Lung (tissue), 12 donors: ENCODE data around the gene MS4A5. TPM values are rescaled to one million over a fixed set of nuclear protein-coding genes. Genes with fewer than 3 reads are reported as not detected.

ENCODE experiments used
- ATAC-seq: fragments of 200-7000 bp; cut with Tn5 transposase; one replicate; pipeline ENCODE4 v1.9.1; 2020; ENCODE audit warnings: moderate number of reproducible peaks; ENCODE audit not compliant: insufficient read depth, low FRiP score
- DNase-seq, 3 donors: peaks; one replicate each; pipeline ENCODE4 v3.0.0-alpha.2; 2013 to 2017
- H3K27ac ChIP-seq, 2 donors: one replicate each; pipeline ENCODE4 v1.5.1; 2013; ENCODE audit warnings: mild to moderate bottlenecking in 2 of 2, moderate library complexity in 2 of 2, control low read depth in 1 of 2, inconsistent platforms in 1 of 2, low read depth in 1 of 2, low read length in 1 of 2
- H3K27me3 ChIP-seq, 3 donors: one replicate each; pipeline ENCODE4 v1.5.1; 2013; ENCODE audit warnings: low read length in 2 of 3; ENCODE audit not compliant: control insufficient read depth in 3 of 3, insufficient read depth in 3 of 3
- H3K36me3 ChIP-seq, 4 donors: one replicate each; pipeline ENCODE4 v1.5.1; 2013; ENCODE audit warnings: low read length in 4 of 4, mild to moderate bottlenecking in 1 of 4, moderate library complexity in 1 of 4; ENCODE audit not compliant: control insufficient read depth in 4 of 4, insufficient read depth in 4 of 4
- H3K4me1 ChIP-seq, 5 donors: one replicate each; pipeline ENCODE4 v1.5.1; 2013; ENCODE audit warnings: low read length in 5 of 5, mild to moderate bottlenecking in 2 of 5, moderate library complexity in 1 of 5; ENCODE audit not compliant: control insufficient read depth in 5 of 5, insufficient read depth in 5 of 5
- H3K4me3 ChIP-seq: one replicate; pipeline ENCODE4 v1.5.1; 2013; ENCODE audit warnings: mild to moderate bottlenecking, control low read depth, moderate library complexity
- H3K9ac ChIP-seq, 2 donors: one replicate each; pipeline ENCODE4 v1.5.1; 2013; ENCODE audit warnings: low read length in 2 of 2, control low read depth in 1 of 2; ENCODE audit not compliant: insufficient read depth in 1 of 2
- H3K9me3 ChIP-seq, 4 donors: one replicate each; pipeline ENCODE4 v1.5.1; 2013; ENCODE audit warnings: low read length in 3 of 4, mild to moderate bottlenecking in 1 of 4, moderate library complexity in 1 of 4; ENCODE audit not compliant: control insufficient read depth in 4 of 4, insufficient read depth in 3 of 4
- CTCF ChIP-seq: IDR thresholded peaks from 2 replicates; pipeline ENCODE4 v1.5.1; 2012; ENCODE audit warnings: mild to moderate bottlenecking; ENCODE audit errors: control extremely low read depth, extremely low read depth
- WGBS, 2 donors: extraction: QIAGEN DNeasy Blood & Tissue Kit; methylation state at CpG; one replicate each; pipeline ENCODE4 v1.1.7; 2013; 5-methylcytosine and 5-hydroxymethylcytosine counted together
- polyA plus RNA-seq, 2 donors: library from polyadenylated mRNA; stranded (reverse); fragments of 200-250 nt; gene quantifications; one replicate each; pipeline ENCODE4 v1.2.1, GENCODE V29; 2013
- total RNA-seq, 2 donors: library from RNA; depleted of rRNA in 1 of 2; stranded (reverse); fragments of >200 nt in 1 of 2; gene quantifications; one replicate each; pipeline ENCODE4 v1.2.1, GENCODE V29; 2014 to 2021
- donor health status: control.
- donor health status: control.
- donor health status: Bipolar disorder and iron deficiency.
- donor health status: healthy.
- donor health status: DM: yes; HTN: yes; CAD: no.

Gene MS4A5
- total and polyA plus RNA-seq, 4 donors, result not detected

DNA sequence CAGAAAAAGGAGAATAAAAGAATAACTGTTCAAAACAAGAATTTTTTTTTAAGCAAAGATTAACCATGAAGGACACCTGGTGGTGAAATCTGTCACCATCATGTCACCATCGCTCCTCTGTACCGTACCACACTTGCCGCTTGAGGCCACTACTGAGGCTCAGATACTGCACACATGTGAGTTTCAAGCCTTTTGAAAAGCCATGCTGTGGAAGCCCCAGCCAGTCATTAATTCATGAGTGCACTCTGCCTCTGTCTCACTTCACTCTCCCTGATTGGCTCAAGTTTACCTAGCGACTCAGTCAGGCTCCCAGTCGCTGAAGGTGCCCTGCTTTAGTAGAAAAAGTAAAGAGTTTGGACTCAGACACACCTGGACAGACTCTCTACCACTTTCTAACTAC is 56.6 kb downstream of the MS4A5 start:
- Histone ChIP-seq H3K27ac (no peak overlapping the region), H3K9me3 (no peaks in the 10 kb centered on the region), H3K4me3 (no peak overlapping the region), H3K27me3 (no peaks in the 10 kb centered on the region), H3K36me3 (no peaks in the 10 kb centered on the region), H3K9ac (no peak overlapping the region), H3K4me1 (no peaks in the 10 kb centered on the region)
- WGBS, 2 donors, result 69 to 82% methylated on average over 5 of the region's 5 CpGs
- ATAC-seq, result no peak
- DNase-seq, result peak in 1 of 3 donors; percentile 13
- peak; percentile 2 for TF ChIP-seq CTCF

DNA sequence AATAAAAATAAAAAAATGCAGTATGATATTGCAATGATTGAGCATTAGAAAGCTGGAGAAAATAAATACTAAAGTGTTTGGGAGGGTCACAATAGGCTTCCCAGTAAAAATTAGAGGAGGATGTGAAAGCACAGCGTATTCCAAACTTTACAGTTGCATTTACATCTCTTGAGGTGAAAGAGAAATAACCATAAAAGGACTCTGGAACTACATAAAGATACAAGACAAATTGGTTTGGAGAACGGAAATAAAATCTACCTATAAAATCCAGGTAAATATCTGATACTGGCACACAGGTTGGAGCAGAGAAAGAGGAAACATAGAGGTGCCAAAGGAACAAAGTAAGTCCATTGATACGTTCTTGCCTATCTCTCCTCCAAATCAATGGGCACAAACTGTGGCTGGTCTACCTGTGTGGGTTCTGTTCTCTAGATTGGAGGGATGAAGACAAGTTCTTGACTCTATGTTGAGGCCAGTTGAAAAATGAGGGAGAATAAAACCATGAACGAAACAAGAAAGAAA is 63.2 kb downstream of the MS4A5 start, which contains the start of gene MS4A12:
MS4A12 (plus strand) TSS at position 291 of the 522 bp plus-strand sequence. CDS start 4,541 bp downstream, outside the sequence.
- Histone ChIP-seq H3K27ac (no peak within 1 kb of the TSS), H3K9ac (no peak within 1 kb of the TSS), H3K4me1 (no peaks in the 10 kb centered on the region), H3K9me3 (no peaks in the 10 kb centered on the region), H3K4me3 (no peak within 1 kb of the TSS), H3K36me3 (no peaks in the 10 kb centered on the region), H3K27me3 (no peaks in the 10 kb centered on the region)
- DNase-seq (no peak), ATAC-seq (no peak)
- 78 to 91% methylated on average over 4 of the region's 4 CpGs for WGBS, 2 donors
- TF ChIP-seq CTCF, result no peak

- no peak for TF ChIP-seq CTCF
- H3K27me3 ChIP-seq, result no peaks in the 10 kb centered on the region
- WGBS, 2 donors, result 90 to 95% methylated on average over 2 of the region's 2 CpGs
- H3K9ac ChIP-seq, result no peak overlapping the region
- no peak overlapping the region for H3K4me3 ChIP-seq
- DNase-seq, result no peak
- no peak for ATAC-seq
- H3K4me1 ChIP-seq, result no peaks in the 10 kb centered on the region
- H3K9me3 ChIP-seq, result no peaks in the 10 kb centered on the region
- H3K27ac ChIP-seq, result no peak overlapping the region
- no peaks in the 10 kb centered on the region for H3K36me3 ChIP-seq
Measured at GRCh38 chr11:60493454-60493853, 64.1 kb downstream of the MS4A5 start.

Other genes starting within 250 kb of the MS4A5 start
- 100 to 1,000 TPM in 1 of 2 donors, 10 to 100 TPM in 1; 79.7 to 106 TPM for gene MS4A6A, start 246.5 kb upstream of the MS4A5 start, total RNA-seq
- gene MS4A6A, start 246.5 kb upstream of the MS4A5 start, polyA plus RNA-seq, result 100 to 1,000 TPM in 1 of 2 donors, 10 to 100 TPM in 1; 36.2 to 163 TPM
- 1 to 10 TPM; 1.8 to 3.9 TPM for gene MS4A4E, start 186.4 kb upstream of the MS4A5 start, total RNA-seq
- under 1 TPM; 0.33 to 0.77 TPM for gene MS4A4E, start 186.4 kb upstream of the MS4A5 start, polyA plus RNA-seq
- gene MS4A4A, start 148.9 kb upstream of the MS4A5 start, total RNA-seq, result 10 to 100 TPM; 11.1 to 50.0 TPM
- 100 to 1,000 TPM in 1 of 2 donors, 10 to 100 TPM in 1; 15.6 to 155 TPM for gene MS4A4A, start 148.9 kb upstream of the MS4A5 start, polyA plus RNA-seq
- 1 to 10 TPM in 1 of 2 donors, not detected in 1; 2.6 TPM for gene MS4A6E, start 102.3 kb upstream of the MS4A5 start, total RNA-seq
- 1 to 10 TPM in 1 of 2 donors, under 1 TPM in 1; 0.63 to 1.0 TPM for gene MS4A6E, start 102.3 kb upstream of the MS4A5 start, polyA plus RNA-seq
- gene MS4A7, start 51.0 kb upstream of the MS4A5 start, total RNA-seq, result 100 to 1,000 TPM in 1 of 2 donors, 10 to 100 TPM in 1; 27.7 to 111 TPM
- gene MS4A7, start 51.0 kb upstream of the MS4A5 start, polyA plus RNA-seq, result 10 to 100 TPM; 46.5 to 50.6 TPM
- gene MS4A14, start 33.1 kb upstream of the MS4A5 start, total RNA-seq, result 1 to 10 TPM in 1 of 2 donors, under 1 TPM in 1; 0.88 to 4.4 TPM
- 1 to 10 TPM; 1.4 to 8.6 TPM for gene MS4A14, start 33.1 kb upstream of the MS4A5 start, polyA plus RNA-seq
- 10 to 100 TPM in 1 of 2 donors, under 1 TPM in 1; 0.37 to 16.6 TPM for gene MS4A1, start 26.3 kb downstream of the MS4A5 start, total RNA-seq
- gene MS4A1, start 26.3 kb downstream of the MS4A5 start, polyA plus RNA-seq, result 1 to 10 TPM in 1 of 2 donors, under 1 TPM in 1; 0.85 to 5.1 TPM
- not detected for gene MS4A12, start 63.2 kb downstream of the MS4A5 start, total RNA-seq
- not detected for gene MS4A12, start 63.2 kb downstream of the MS4A5 start, polyA plus RNA-seq
- gene MS4A13, start 85.8 kb downstream of the MS4A5 start, total RNA-seq, result not detected
- gene MS4A13, start 85.8 kb downstream of the MS4A5 start, polyA plus RNA-seq, result not detected